Measurements from ENCODE around the gene FRK. TPM values are rescaled to one million over a fixed set of nuclear protein-coding genes. Genes with fewer than 3 reads are reported as not detected.

Gene FRK
- total and polyA plus RNA-seq, 8 donors: 1.0 to 23.3 (median 6.2) TPM

DNA sequence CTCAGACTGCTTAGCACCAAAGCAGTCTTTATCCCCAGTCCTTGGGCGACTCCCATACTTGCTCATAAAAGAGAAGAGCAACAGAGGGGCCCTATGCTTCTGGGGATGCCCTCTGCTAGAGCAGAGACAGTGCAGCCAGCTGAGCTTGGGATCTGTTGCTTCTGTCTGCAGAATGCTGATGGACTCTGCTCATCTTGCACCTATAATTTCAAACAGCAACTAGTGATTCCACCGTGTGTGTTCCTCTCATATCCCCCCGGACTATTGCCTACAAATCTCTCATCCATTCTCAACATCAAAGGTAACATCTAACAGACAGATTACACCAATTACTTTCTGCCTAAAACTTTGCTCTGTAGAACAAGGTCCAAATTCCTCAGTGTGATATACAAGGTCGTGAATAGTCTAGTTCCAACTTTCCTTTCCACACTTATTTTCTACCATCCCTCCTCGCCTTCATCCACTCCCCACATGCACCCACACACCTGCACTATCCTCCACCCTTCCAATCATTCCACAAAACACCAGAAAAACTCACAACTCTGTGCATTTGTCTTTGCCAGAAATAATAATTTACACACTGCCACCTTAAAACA lies 62.6 kb downstream of the FRK start:
- H3K9me3 ChIP-seq: no peaks in the 10 kb centered on the region
- no peak overlapping the region for H3K4me3 ChIP-seq
- H3K27me3 ChIP-seq: no peaks in the 10 kb centered on the region
- H3K36me3 ChIP-seq: peaks cover 0 to 16% (median 6%) of the 10 kb centered on the region in 4 donors
- H3K4me1 ChIP-seq: no peaks in the 10 kb centered on the region
- WGBS, 5 donors: 79 to 89% (median 86%) methylated on average over 5 of the region's 5 CpGs
- no peak for DNase-seq
- intact Hi-C loops (cut with DNase I; ENCODE audit: low total_unique reads): no loop called here
- TF ChIP-seq, protein P1, sequence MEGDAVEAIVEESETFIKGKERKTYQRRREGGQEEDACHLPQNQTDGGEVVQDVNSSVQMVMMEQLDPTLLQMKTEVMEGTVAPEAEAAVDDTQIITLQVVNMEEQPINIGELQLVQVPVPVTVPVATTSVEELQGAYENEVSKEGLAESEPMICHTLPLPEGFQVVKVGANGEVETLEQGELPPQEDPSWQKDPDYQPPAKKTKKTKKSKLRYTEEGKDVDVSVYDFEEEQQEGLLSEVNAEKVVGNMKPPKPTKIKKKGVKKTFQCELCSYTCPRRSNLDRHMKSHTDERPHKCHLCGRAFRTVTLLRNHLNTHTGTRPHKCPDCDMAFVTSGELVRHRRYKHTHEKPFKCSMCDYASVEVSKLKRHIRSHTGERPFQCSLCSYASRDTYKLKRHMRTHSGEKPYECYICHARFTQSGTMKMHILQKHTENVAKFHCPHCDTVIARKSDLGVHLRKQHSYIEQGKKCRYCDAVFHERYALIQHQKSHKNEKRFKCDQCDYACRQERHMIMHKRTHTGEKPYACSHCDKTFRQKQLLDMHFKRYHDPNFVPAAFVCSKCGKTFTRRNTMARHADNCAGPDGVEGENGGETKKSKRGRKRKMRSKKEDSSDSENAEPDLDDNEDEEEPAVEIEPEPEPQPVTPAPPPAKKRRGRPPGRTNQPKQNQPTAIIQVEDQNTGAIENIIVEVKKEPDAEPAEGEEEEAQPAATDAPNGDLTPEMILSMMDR (IDR thresholded peaks at IDR 0.05): no peak
- TF ChIP-seq POLR2AphosphoS5 (IDR thresholded peaks at IDR 0.05) (no peak), EP300 (IDR thresholded peaks at IDR 0.05) (no peak), POLR2A (IDR thresholded peaks at IDR 0.05) (no peak)
- H3K27ac ChIP-seq: no peak overlapping the region

DNA sequence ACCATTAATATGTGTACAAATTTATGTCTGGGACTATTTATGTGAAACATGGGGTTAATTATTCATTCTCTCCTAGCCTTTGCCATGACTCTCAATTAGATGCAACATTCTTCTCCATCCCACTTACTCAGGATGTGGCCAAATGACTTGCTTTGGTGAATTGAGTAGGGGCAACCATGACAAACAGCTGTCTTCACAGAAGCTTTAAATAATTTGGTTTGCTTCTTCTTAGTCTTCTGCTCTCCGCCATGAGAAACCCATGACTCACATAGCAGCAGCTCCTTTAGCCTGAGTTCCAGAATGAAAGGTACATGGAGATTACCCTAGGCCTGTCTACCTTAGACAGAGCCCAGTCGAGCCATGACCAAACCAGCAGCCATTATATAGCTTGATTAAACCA lies 74.7 kb downstream of the FRK start:
- H3K9me3 ChIP-seq: peaks cover 0 to 9% (median 0%) of the 10 kb centered on the region in 4 donors
- no peak for DNase-seq
- intact Hi-C loops (cut with DNase I; ENCODE audit: low total_unique reads): no loop called here
- no peak overlapping the region for H3K27ac ChIP-seq
- no peaks in the 10 kb centered on the region for H3K36me3 ChIP-seq
- TF ChIP-seq, protein P1 (IDR thresholded peaks at IDR 0.05): no peak
- TF ChIP-seq POLR2A (IDR thresholded peaks at IDR 0.05): no peak
- TF ChIP-seq POLR2AphosphoS5 (IDR thresholded peaks at IDR 0.05): no peak
- no peak for TF ChIP-seq EP300 (IDR thresholded peaks at IDR 0.05)
- WGBS, 5 donors: 82 to 95% (median 91%) methylated on average over 2 of the region's 2 CpGs
- H3K4me1 ChIP-seq: no peaks in the 10 kb centered on the region
- no peaks in the 10 kb centered on the region for H3K27me3 ChIP-seq
- H3K4me3 ChIP-seq: no peak overlapping the region

DNA sequence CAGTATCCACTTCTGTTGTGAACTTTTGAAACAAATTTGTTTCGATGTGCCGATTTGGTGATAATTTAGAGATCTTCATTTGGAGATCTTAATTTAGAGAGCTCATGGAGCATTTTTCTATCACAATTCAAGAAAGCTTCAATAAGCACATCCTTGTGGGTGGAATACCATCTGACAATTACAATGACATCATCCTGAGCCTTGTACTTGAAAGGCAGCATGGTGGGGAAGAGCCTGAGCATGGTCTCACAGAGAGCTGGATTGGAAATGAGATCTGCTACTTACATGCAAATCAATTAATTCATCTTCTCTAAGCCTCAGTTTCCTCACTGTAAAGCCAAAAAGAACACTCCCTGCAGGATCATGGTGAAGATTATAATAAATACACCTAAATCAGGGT lies 75.9 kb downstream of the FRK start:
- no peaks in the 10 kb centered on the region for H3K27me3 ChIP-seq
- H3K4me3 ChIP-seq: no peak overlapping the region
- H3K36me3 ChIP-seq: no peaks in the 10 kb centered on the region
- TF ChIP-seq EP300 (IDR thresholded peaks at IDR 0.05) (no peak), POLR2A (IDR thresholded peaks at IDR 0.05) (no peak), POLR2AphosphoS5 (IDR thresholded peaks at IDR 0.05) (no peak)
- TF ChIP-seq, protein P1 (IDR thresholded peaks at IDR 0.05): no peak
- intact Hi-C loops (cut with DNase I; ENCODE audit: low total_unique reads): no loop called here
- DNase-seq: no peak
- no peaks in the 10 kb centered on the region for H3K4me1 ChIP-seq
- WGBS, 5 donors: 63 to 97% (median 96%) methylated on average over 2 of the region's 2 CpGs
- H3K27ac ChIP-seq: no peak overlapping the region
- no peaks in the 10 kb centered on the region for H3K9me3 ChIP-seq

DNA sequence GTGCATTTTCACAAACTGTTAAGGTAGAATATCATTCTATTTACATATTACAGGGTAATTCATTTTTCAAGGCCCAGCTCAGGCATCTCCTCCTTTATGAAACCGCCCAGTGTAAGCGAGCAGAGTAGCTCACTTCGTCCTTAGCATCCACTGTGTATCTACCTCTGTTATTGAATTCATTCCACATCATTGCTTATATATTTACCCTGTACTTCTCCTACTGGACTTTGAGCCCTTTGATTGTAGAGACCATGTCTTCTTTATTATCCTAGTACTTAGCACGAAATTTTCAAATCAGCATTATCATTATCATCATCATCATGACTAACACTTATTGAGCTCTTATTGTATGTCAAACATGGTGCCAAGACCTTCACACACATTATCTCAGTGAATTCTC lies 76.7 kb downstream of the FRK start:
- H3K9me3 ChIP-seq: no peaks in the 10 kb centered on the region
- TF ChIP-seq POLR2AphosphoS5 (IDR thresholded peaks at IDR 0.05) (no peak), POLR2A (IDR thresholded peaks at IDR 0.05) (no peak), EP300 (IDR thresholded peaks at IDR 0.05) (no peak)
- TF ChIP-seq, protein P1 (IDR thresholded peaks at IDR 0.05): no peak
- H3K4me3 ChIP-seq: no peak overlapping the region
- 70 to 83% (median 76%) methylated on average over 4 of the region's 4 CpGs for WGBS, 5 donors
- intact Hi-C loops (cut with DNase I; ENCODE audit: low total_unique reads): no loop called here
- H3K27ac ChIP-seq: no peak overlapping the region
- H3K27me3 ChIP-seq: no peaks in the 10 kb centered on the region
- H3K36me3 ChIP-seq: no peaks in the 10 kb centered on the region
- DNase-seq: no peak
- H3K4me1 ChIP-seq: no peaks in the 10 kb centered on the region

Measured in stomach (tissue), 9 donors.